IPS-NIHi7 (cell line): ENCODE results near the gene SUSD1.

Experiments
- DNase-seq: peaks from one replicate; pipeline ENCODE4 v3.0.0; 2012; ENCODE audit warnings: mixed read lengths; ENCODE audit errors: extremely low spot score

SUSD1 gene

DNA sequence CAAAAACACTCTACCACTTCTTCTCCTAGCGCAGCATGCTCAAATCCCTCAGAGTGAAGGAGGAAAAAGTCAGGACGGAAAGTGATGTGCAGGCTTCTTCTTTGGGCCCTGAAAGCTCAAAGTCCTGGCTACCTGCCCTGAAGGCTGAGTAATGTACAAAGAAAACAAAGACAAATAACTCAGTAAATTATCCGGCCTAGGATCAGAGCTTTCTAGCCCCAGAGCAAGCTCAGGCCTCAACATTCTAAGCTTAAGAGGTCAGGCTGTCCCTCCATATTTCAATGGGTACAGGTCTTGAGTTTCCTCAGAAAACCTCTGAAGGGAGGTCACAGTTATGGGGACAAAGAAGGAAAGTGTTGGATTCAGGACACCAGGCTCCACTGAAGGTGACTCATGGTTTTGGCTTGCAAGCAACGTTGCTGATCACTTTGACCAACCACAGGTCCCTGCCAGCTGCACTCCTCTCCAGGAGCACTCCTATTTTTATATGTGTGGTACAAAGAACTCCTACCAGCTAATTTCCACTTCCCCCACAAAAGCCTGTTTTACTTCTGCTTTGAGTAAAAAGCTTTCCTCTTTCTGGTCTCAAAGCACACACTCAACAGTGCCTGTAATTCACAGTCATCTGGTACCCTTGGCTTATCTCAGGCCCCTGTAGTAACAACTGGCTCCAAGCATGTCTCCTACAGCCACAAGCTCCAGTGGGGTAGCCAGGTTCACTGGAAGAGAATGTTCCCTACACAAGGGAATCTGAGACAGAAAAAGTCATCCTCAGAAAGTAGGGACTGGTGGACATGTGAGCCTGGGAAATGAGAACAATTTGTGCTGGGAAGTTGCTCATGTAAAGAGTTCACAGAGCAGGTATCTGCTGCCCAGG lies 162.8 kb downstream of the SUSD1 start:
- DNase-seq = no peak

- no peak for DNase-seq
Measured at GRCh38 chr9:112011051-112011620, 164.0 kb downstream of the SUSD1 start.

DNA sequence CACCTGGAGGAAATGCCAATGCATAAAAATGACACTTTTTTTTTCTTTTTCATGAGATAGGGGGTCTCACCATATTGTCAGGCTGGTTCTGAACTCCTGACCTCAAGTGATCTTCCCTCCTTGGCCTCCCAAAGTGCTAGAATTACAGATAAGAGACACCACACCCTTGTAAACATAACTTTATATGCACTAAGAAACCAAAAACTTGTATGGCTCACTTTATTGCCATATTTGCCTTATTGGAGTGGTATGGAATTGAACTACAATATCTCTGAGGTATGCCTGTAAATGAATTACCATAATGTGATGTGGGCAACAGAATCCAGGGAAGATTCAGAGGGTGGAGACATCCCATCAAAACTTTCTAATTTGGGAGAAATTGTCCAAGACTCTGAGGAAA lies 164.6 kb downstream of the SUSD1 start:
- no peak for DNase-seq

GRCh38 chr9:112009656-112010055 lies 165.4 kb downstream of the SUSD1 start:
- no peak for DNase-seq

- no peak for DNase-seq
Measured at GRCh38 chr9:112007575-112008240, 167.4 kb downstream of the SUSD1 start.

DNA sequence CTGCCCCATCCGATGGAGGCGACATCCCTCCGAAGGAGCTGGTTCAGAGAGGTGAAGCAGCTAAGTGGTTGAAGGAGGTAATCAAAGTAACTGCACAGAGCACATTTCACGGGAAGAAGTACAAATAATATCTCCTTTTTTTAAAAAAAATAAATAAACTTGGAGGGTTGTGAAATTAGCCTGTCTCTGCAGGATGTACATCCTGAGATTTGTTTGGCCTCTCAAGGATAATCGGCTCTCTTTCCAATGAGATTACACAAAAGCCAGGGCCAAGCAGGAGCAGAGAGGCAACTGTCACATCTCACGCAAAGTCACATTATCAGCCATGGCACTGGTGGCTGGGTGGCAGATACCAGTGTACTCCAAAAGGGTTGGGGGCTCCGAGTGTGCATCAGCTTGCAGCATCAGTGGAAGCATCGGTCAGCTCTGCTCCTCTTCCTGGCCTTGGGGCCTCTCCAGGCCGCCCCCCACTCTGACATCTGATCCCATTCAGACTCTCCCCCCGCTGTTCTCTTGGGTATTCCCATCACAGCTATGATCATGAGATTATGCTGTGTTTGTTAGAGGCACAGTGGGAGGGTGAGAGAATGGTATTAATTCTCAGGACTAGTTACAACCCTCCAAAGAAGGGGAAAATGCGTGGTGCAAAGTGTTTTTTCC lies 168.6 kb downstream of the SUSD1 start:
- DNase-seq = no peak

GRCh38 chr9:112005939-112006338 lies 169.2 kb downstream of the SUSD1 start:
- no peak for DNase-seq

GRCh38 chr9:112003538-112003937 lies 171.6 kb downstream of the SUSD1 start:
- no peak for DNase-seq

DNA sequence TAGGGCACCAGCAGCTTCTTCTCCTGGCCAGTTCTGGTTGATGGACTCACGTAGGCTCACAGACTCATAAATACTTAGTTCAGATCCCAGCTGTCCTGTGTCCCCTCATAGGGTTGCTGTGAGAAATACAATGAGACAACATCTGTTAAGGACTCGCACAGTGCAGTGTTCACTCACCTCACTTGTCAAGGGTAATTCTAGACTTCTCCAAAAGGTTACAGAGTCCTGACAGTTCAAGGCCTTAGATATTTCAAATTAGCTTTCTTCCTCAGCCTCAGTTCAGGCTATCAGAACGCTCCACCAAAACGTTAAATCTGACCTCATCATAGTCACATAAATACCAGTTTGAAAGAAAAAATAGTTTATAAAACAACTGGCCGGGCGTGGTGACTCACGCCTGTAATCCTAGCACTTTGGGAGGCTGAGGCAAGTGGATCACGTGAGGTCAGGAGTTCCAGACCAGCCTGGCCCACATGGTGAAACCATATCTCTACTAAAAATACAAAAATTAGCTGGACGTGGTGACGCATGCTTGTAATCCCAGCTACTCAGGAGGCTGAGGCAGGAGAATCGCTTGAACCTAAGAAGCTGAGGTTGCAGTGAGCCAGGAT lies 172.1 kb downstream of the SUSD1 start:
- DNase-seq = no peak

DNA sequence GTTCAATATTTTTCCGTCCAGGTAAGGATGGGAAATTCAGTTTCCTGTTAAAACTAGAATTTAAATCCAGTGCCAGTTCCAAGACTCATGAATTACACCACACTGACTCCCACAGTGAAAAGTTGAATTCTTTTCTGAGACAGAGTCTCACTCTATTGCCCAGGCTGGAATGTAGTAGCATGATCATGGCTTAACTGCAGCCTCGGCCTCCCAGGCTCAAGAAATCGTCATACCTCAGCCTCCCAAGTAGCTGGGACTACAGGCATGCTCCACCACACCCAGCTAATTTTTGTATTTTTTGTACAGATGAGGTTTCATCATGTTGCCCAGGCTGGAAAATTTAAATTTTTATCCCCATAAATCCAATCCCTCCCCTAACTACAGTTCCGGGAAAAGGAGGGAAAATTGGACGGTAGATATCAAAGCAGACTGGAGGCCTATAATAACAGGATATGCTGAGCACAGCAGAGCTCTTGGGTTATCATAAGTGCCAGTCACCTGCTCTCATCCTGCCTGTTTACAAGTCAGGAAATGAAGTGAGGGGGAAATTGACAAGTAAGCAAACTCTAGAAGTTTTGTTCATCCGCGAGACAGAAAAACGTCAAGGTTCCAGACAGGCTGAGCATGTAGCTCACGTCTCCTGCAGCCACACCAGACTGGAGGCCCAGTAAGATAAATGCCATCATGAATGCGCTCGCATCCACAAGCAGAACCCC lies 172.8 kb downstream of the SUSD1 start:
- DNase-seq = no peak

DNA sequence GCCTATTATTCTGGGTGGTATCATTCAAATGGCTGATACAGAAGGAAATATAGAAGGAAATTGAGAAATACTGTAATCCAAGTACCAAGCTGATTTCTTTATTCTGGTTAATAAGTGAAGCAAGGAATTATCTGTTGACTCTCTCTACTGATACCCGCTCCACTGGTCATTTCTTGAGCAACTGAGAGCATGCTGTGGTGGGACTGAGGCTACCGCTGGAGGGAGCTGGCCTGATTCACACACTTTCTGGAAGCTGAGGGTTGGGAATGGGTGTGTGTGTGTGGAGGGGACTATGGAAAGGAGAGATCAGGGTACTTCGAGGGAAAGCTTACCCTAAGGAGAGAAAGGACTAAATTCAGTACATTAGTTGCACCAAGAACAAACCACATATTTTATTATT lies 174.4 kb downstream of the SUSD1 start:
- peak; percentile 33 for DNase-seq

- DNase-seq = no peak
Measured at GRCh38 chr9:111999319-111999718, 175.8 kb downstream of the SUSD1 start.

DNA sequence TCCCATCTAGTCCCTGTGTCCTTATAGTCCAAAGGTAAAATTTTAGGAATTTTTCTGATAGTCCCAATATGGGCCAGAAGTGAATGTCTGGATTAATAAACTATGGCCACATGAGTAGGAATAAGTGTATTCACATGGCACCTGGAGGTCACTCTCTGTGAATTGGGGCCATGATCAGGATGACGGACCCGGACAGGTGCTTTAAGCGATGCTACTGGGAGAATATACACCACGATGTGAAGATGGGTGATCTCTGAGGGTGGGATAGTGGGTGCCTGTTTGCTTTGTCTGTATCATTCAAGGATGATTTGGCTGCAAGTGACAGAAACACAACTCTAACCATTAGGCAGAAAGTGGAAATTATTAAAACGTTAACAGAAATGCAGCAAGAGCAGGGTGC lies 177.3 kb downstream of the SUSD1 start:
- no peak for DNase-seq

- no peak for DNase-seq
Measured at GRCh38 chr9:111994831-111995458, 180.2 kb downstream of the SUSD1 start.

- DNase-seq = no peak
Measured at GRCh38 chr9:111993319-111993718, 181.8 kb downstream of the SUSD1 start.

DNA sequence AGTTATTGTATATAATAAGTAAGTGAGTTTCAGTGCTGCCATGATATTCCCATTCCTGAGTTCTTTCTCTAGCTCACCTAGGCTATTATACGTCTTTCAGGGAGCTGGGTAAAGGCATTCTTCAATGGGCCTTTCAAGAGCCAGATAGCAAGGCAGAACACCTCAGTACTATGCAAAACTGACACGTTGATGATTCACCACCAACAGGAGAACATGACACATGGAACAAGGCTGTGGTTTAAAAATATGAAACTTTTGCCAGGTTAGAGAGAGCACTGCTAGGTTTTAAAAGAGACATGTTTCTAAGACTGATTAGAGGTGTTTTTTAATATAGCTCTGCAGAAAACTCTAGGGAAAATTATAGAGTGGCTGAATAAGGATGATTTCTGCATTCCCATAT lies 182.6 kb downstream of the SUSD1 start:
- no peak for DNase-seq

DNA sequence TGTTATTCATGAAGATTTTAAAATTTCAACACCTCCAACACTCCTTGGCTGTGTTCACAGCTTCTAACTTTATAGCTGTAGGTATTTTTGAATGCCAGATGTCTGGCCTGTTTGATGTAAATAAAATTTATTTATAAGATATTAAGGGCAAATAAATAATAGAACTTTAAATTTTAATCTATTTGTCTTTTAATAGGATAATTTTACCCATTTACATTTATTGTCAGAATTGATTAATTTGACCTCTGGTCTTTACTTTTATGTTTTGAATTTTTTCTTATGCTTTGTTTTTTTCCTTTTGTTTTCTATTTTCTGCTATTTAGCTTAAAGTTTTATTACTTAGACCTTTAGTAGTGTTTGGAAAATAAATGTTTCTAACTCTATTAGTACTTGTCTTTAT lies 183.9 kb downstream of the SUSD1 start:
- no peak for DNase-seq
